Measurements from ENCODE around the gene BAIAP2.

DNA sequence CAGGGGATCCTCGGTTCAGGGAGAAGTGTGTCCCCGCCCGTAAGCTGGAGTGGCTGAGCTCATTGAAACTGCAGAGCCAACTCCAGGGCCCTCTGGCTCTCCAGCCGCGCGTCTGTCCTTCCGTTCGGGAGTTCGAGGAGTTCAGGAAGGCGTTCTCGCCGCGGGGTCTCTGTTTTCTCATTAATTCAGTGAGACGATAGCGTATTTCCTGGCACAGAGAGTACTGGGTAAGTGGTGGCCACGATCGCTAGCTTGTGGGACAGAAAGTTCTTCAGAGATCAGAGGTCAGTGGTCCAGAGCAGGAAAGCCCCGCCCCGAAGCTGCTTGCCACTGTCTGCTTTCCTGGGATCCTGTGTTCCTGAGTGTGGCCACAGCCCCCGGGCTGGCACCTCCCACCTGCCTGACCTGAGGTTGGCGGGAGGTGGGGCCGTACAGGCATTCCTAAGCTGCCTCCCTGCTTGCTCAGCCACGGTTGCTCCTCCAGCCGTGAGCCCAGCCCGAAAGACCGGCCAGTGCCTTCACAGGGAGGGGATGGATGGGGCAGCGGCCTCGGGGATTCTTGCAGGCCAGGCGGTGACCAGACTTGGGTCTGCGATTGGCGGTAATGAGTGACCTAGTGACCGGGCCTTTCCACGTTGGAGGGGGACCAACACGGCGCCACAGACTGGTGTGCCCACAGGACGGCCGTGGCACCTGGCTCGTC, 8.9 kb downstream of the BAIAP2 start:
- TF ChIP-seq, protein P1, sequence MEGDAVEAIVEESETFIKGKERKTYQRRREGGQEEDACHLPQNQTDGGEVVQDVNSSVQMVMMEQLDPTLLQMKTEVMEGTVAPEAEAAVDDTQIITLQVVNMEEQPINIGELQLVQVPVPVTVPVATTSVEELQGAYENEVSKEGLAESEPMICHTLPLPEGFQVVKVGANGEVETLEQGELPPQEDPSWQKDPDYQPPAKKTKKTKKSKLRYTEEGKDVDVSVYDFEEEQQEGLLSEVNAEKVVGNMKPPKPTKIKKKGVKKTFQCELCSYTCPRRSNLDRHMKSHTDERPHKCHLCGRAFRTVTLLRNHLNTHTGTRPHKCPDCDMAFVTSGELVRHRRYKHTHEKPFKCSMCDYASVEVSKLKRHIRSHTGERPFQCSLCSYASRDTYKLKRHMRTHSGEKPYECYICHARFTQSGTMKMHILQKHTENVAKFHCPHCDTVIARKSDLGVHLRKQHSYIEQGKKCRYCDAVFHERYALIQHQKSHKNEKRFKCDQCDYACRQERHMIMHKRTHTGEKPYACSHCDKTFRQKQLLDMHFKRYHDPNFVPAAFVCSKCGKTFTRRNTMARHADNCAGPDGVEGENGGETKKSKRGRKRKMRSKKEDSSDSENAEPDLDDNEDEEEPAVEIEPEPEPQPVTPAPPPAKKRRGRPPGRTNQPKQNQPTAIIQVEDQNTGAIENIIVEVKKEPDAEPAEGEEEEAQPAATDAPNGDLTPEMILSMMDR (conservative IDR thresholded peaks at IDR 0.05 in 1 of 2, IDR thresholded peaks at IDR 0.05 in 1 of 2; ENCODE audit: extremely low read depth in 1 of 2, insufficient read depth in 1 of 2, low read depth in 1 of 2, low read length in 2 of 2): no peak
- TF ChIP-seq EZH2 (IDR thresholded peaks at IDR 0.05; ENCODE audit: borderline replicate concordance, low read length): no peak
